HG03280 (cell line): ENCODE data around the gene SSTR5.

Experiments
- ATAC-seq: cut with Tn5 transposase; IDR thresholded peaks from one replicate; pipeline ENCODE4 v1.9.1; 2021; ENCODE audit warnings: mild to moderate bottlenecking, moderate library complexity; ENCODE audit not compliant: unreplicated experiment

SSTR5 gene

GRCh38 chr16:1054660-1055556, 17.6 kb upstream of the SSTR5 start:
- ATAC-seq, result no peak

- no peak for ATAC-seq
Observed at GRCh38 chr16:1055557-1055924, 17.0 kb upstream of the SSTR5 start.

- no peak for ATAC-seq
Observed at GRCh38 chr16:1056196-1056595, 16.4 kb upstream of the SSTR5 start.

- no peak for ATAC-seq
Observed at GRCh38 chr16:1057252-1057932, 15.2 kb upstream of the SSTR5 start.

GRCh38 chr16:1058216-1058615, 14.3 kb upstream of the SSTR5 start:
- no peak for ATAC-seq

- no peak for ATAC-seq
Observed at GRCh38 chr16:1059310-1059709, 13.2 kb upstream of the SSTR5 start.

GRCh38 chr16:1060416-1061340, 11.9 kb upstream of the SSTR5 start:
- no peak for ATAC-seq

GRCh38 chr16:1061769-1062505, 10.6 kb upstream of the SSTR5 start:
- no peak for ATAC-seq

GRCh38 chr16:1062895-1063294, 9.7 kb upstream of the SSTR5 start:
- no peak for ATAC-seq

- ATAC-seq, result no peak
Observed at GRCh38 chr16:1063728-1064127, 8.8 kb upstream of the SSTR5 start.

GRCh38 chr16:1065469-1066128, 6.9 kb upstream of the SSTR5 start:
- ATAC-seq, result no peak

- no peak for ATAC-seq
Observed at GRCh38 chr16:1066584-1067172, 5.9 kb upstream of the SSTR5 start.

GRCh38 chr16:1067629-1068028, 4.9 kb upstream of the SSTR5 start:
- ATAC-seq, result no peak

GRCh38 chr16:1068451-1068850, 4.1 kb upstream of the SSTR5 start:
- ATAC-seq, result no peak

GRCh38 chr16:1069154-1069553, 3.4 kb upstream of the SSTR5 start:
- no peak for ATAC-seq

GRCh38 chr16:1070084-1070863, 2.3 kb upstream of the SSTR5 start:
- ATAC-seq, result no peak

- no peak for ATAC-seq
Observed at GRCh38 chr16:1070864-1071408, 1.6 kb upstream of the SSTR5 start.

GRCh38 chr16:1071561-1072225, 854 bp upstream of the SSTR5 start:
- no peak for ATAC-seq
